HG03378 (cell line): Measurements from ENCODE around the gene LILRB2.
"Not testable (repeated sequence)": the region's sequence is repeated elsewhere in the genome, so short reads cannot be mapped to it uniquely, and the experiment has no call there.

Experiments
- ATAC-seq: cut with Tn5 transposase; IDR thresholded peaks from one replicate; pipeline ENCODE4 v1.9.1; 2021; ENCODE audit warnings: mild to moderate bottlenecking, moderate library complexity; ENCODE audit not compliant: unreplicated experiment

Gene LILRB2

DNA sequence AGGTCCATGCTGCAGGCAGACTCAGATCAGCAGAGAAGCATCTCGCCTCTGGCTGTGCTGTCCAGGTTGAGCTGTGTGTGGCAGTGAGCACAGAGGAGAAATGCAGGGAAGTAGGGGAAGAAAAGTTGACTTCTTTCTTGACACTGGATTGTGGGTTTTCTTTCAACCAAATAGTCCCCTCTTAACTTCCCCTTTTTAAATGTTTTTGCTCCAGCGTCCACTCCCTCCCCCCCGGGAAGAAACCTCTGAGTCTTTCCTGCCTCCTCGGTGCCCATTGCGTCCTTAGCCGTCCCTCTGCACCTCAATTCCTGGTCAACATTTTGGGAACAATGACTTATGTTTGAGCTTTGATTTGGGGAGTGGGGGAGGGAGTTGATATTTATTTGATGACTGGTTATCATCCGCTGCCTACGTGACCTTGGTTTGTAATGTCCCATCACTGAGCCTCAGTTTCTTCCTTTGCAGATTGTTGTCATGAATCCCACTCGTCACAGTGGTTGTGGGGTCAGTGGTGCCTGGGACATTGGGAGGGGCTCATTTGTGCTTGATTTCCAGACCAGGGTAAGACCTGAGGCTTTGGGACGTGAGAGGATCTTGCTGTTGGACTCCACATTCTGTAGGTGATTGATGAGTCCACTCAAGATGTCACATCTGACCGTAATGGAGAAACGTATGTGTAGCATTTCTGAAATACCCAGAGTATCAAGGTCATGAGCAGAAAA is at the start of gene LILRB2:
TSS of gene LILRB2 (minus strand) at position 104 of the 722 bp plus-strand sequence. CDS start 614 bp downstream, outside the sequence.
- ATAC-seq, result no peak

DNA sequence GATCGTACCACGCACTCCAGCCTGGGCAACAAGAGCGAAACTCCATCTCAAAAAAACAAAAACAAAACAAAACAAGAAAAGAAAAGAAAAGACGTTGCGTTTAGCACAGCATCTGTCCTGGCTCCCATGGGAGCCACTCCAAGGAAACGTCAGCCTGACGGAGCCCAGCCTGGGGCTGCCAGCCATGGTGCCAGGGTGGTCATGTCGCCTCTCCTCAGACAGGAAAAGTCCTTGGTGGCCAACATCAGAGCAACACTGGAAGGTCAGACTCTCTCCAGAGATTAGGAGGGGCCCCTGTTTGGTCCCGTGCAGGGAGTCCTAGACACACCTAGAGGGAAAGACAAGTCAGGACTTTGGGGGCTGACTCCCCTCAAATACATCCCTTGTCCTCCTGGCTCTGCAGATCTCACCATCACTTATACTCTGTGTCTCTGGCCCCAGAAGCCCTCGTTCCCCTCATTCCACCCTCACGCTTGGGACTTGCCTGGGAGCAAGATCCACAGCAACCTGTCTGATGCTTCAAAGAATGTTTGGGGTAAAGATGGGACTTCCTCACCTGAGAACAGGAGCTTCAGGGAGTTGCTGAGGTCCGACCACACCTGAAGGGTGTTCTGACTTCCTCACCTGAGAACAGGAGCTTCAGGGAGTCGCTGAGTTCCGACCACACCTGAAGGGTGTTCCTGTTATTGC is 48.7 kb upstream of the LILRB2 start:
- no peak for ATAC-seq

DNA sequence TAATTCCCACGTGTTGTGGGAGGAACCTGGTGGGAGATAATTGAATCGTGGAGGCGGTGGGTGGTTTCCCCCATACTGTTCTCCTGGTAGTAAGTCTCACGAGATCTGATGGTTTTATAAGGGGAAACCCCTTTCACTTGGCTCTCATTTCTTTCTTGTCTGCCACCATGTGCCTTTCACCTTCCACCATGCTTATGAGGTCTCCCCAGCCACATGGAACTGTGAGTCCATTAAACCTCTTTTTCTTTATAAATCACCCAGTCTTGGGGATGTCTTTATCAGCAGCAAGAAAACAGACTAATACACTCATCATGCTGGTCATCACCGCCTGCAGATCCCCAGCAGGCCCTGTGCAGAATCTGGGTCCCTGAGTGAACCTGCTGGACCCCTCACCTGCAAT is 47.9 kb upstream of the LILRB2 start:
- ATAC-seq, result not testable (repeated sequence)

DNA sequence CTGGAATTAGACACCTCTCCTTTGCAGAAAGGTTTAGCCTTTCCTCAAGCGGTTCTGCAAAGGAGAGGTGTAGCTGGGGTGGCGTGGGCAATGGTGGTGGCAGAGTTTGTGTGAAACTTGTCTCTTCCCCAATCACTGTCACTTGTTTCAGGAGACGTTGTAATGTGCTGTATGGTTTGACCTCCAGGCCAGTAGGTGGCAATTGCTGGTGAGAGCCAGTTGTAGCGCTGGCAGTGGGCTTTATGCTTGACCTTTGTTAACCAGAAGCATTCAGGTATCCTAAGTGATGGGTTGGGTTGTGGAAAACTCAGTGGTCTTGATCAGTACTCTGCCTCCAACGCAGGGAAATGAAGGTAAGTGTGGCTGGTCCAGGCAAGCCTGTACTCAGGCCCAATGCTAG is 44.7 kb upstream of the LILRB2 start:
- ATAC-seq, result no peak

DNA sequence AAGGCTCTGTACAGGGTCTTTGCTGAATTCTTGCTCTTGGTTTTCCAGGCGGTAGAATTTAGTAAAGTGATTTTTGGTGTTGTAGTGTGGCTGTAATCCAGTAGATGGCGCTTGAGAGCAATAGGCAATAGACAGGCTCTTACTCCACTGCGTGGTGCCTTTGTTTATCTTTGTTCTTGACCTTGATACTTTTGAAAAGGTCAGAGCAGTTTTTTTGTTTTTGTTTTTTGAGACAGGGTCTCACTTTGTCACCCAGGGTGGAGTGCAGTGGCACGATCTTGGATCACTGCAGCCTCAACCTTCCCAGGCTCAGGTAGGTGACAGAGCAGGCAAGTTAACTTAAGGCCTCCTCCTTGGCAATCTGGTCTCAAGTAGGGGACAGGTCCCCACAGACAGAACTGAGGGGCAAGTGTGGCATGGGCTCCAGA is 44.3 kb upstream of the LILRB2 start:
- ATAC-seq, result no peak

DNA sequence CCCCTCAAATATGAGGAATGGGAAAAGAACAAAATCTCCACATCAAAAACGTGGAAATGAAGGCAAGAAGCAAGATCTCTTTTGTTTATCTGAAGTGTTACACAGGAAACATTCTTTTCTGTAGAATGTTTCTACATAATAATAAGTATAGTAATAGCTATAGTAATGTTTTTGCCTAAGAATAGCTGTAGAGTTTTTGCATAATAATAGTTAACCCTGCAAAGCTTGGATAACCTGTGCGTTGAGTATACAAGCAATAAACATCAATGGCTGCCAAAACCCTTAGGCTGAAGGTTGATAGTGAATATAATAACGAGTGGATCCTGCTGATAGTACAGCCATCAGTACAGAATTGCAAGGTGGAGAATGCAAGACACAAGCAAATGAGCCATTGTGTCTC is 43.2 kb upstream of the LILRB2 start:
- ATAC-seq, result no peak

DNA sequence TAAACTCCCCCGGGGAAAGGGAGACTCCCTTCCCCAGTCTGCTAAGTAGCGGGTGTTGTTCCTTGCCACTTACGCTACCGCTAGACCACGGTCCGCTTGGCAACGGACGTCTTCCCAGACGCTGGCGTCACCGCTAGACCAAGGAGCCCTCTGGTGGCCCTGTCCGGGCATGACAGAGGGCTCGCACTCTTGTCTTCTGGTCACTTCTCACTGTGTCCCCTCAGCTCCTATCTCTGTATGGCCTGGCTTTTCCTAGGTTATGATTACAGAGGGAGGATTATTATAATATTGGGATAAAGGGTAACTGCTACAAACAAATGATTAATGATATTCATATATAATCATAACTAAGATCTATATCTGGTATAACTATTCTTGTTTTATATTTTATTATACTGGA is 42.0 kb upstream of the LILRB2 start:
- not testable (repeated sequence) for ATAC-seq

DNA sequence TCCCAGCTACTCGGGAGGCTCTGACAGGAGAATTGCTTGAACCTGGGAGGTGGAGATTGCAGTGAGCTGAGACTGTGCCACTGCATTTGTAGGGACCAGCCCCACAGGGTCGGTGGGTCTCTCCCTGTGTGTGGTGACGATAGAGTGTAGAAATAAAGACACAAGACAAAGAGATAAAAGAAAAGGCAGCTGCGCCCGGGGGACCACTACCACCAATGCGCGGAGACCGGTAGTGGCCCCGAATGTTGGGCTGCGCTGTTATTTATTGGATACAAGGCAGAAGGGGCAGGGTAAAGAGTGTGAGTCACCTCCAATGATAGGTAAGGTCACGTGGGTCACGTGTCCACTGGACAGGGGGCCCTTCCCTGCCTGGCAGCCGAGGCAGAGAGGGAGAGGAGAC is 41.4 kb upstream of the LILRB2 start:
- not testable (repeated sequence) for ATAC-seq

DNA sequence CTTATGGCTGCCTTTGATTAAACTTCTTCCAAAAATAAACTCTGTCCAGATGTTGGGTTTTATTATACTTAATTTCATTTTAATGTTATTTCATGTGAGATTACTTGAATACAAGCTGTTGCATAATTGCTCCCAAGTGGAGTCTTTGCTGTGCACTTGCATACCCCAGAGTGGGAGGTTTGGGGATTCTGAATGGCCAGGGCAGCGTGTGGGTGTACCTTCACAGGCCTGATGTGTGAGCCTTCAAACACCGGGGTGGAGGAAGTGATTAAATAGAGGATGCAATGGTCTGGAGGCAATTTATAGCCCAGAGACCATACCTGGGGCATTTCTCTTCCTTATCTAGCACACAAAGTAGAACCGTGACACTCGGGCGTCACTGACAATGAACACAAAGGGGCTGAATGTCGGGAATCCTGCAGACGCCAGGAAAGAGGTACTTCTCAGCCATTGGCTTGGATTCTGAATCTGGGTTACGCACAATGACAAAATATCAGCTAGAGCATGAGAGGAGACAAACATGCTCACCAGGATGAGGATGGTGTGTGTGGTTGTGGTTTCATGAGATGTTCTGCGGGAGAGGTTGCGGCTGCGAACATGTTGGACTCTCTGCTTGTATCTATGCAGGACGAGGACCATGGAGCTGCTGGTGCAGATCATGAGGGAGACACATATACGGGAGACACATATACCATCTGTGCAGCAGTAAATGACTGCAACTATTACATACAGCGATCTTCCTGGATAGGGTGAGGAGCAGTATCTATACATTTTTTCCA is 39.2 kb upstream of the LILRB2 start:
- ATAC-seq, result no peak

DNA sequence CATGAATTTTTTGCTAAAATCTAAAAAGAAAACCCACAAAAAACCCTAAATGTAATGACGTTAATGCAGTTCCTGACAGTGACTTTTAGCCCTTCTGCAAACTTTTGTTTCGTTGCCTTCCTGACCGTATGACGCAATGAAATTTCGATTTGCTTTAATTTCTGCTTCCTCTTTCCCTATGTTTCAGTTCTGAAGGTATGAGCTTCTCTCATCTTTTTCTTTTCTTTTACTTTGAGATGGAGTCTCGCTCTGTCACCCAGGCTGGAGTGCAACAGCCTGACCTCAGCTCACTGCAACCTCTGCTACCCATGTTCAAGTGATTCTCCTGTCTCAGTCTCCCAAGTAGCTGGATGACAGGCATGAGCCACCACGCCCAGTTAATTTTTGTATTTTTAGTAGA is 38.1 kb upstream of the LILRB2 start:
- no peak for ATAC-seq

DNA sequence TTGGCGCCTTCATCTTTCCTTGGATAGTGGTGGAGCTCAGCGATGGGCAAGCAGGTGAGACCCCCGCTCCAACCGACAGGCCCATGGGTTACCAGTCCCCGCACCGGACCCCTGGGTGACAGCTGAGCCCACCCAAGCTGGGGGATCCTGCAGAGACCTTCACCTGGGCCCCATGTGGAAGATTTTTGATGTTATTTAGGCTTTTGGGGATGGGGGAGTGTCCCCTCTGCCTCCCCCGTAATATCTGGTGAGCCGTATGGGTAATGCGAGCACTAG is 37.0 kb upstream of the LILRB2 start:
- no peak for ATAC-seq

DNA sequence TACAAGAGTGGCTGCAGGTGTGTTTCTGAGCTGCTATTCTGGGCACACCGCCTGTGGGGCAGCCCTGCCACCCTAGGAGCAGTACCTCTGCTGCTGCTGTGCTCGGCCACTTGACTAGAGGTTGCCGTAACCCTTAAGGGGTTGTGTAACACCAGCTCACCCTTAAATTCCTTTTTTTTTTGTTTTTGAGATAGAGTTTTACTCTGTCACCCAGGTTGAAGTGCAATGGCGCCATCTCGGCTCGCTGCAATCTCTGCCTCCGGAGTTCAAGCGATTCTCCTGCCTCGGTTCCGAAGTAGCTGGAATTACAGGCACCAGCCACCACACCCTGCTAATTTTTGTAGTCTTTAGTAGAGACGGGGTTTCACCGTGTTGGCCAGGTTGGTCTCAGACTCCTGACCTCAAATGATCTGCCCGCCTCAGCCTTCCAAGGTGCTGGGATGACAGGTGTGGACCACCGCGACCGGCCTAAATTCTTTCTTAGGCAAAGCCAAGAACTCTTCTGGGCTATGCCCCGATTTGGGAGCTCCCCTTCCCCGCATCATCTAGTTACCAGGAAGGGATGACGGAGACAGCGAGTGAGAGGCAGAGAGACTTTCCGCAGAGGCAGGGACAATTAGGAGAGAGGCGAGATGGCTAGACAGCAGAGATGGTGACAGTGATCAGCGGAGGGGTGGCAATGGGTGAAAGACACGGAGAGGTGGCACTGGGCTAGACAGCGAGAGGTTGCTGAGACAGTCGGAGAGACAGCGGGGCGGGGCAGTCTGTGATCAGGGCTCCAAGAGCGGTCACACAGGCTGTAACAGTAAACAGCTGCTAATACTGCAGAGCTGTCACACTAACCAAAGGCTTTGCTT is 36.4 kb upstream of the LILRB2 start:
- no peak for ATAC-seq

DNA sequence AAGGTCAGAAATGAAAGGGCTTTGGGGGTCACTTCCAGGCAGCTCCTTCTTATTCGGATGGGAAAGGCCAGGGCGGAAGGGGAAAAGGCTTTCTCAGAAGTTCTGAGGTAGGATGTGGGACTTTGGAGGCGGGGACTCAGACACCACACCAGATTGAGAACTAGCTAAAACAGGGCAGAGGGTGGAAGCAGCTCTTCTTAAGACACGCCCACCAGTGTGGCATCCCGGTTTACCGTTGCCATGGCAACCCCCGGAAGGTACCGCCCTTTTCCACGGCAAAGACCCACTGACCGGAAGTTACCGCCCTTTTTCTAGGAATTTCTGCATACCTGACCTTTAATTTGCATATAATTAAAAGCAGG is 35.8 kb upstream of the LILRB2 start:
- ATAC-seq, result no peak

DNA sequence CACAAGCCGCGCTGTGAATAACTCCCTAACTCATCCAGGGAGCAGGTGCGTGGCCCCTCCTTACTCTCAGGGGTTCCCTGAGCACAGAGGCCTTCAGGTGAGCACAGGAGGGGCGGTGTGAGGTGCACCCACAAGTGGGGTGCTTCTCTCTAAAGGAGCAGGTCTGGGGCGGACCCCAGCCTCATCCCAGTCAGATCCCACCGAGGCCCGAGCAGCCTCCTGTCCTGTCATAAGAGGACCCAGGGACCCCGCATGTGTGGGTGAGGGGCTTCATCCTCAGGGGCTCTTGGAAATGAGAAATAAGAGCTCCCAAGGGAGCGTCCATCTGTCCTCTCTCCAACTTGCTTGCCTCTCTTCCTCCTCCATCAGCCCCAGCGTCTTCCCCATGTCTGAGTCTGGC is 35.0 kb upstream of the LILRB2 start:
- no peak for ATAC-seq

DNA sequence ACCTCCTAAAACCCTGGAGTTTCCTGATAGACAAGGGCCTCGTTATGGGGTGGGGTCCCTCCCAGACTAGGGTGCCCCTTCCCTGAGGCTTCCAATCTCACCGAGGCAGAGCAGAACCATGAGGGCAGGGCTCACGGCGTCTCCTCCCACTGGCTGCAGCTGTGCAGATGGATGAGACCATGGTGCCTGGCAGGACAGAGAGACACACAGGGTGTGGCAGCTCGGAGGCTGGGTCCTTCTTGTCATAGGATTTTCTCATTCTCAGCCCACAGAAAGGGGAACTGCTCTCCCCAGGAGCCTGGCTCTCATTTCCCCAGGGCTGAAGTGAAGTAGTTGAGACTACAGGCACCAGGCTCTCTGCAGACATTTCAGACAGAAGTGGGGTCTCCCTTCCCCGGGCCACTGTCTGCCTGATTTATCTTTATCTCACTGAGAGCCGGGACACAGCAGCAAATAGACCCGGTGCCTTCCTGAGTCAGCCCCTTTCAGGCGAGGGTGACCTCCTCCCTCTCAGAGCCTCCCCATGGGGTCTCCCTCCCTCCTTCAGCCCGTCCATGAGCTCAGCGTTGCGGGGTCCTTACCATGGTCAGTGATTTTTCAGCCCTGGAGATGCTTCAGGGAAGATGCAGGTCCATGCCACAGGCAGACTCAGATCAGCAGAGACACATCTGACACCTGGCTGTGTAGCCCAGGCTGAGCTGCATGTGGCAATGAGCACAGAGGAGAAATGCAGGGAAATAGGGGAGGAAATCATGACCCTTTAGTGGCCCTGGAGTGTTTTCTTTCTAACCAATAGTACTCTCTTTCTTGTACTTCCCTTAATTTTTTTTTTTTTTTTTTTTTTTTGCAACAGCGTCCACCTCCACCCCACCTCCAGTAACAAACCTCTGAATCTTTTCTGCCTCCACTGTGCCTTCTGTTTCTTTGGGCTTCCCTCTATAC is 31.8 kb upstream of the LILRB2 start, which contains the start of gene LILRA5:
TSS of gene LILRA5 (minus strand) at position 731 of the 942 bp plus-strand sequence. CDS start at position 584, 147 bp downstream.
- ATAC-seq, result no peak

DNA sequence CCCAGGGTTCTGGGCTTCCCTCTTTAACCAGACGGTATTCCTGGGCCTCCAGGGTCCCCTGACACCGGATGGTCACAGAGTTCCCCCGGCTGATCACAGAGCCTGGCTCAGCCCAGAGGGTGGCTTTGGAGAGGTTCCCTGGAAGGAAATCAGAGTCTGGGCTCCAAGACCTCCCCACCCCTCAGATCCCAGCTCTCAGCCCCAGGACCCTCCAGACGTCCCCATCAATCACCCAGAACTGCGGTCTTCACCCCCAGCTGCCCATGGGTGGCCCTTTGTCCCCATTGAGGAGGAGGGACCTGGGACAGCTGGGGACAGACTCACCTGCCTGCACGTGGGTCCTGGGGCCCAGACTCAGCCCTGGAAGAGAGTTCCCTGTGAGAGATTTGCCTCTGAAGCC is 31.1 kb upstream of the LILRB2 start:
- ATAC-seq, result no peak

DNA sequence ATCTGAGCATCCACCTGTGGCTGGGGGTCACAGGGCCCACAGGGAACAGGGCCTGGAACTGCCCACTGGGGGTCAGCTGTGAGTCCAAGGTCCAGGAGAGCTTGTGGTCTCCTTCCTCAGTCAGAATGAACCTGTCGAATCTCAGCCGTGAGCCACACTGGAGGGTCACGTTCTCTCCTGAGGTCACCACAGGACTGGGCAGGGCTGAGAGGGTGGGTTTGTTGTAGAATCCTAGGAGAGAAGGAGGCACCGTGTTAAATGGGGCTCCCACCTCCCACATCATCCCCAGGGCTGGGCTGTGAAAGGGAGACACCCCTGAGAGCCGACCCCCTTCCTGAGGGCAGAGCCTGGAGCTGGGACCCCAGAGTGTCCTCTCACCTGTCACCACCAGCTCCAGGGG is 30.6 kb upstream of the LILRB2 start:
- no peak for ATAC-seq

DNA sequence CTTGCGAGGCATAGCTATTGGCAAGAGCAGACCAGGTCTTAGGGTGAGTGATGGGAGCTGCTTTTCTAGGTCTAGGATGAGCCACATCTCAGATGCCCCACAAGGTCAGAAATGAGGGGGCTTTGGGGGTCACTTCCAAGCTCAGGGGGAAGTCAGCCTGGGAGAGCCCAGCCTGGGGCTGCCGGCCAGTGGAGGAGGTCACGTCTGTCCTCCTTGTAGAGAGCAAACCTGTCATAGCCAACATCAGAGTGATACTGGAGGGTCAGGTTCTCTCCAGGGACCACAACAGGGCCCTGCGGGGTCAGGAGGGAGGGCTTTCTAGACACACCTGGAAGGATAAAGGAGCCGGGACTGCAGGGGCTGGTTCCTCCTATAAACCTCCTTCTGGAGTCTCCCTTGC is 29.6 kb upstream of the LILRB2 start:
- ATAC-seq, result no peak

DNA sequence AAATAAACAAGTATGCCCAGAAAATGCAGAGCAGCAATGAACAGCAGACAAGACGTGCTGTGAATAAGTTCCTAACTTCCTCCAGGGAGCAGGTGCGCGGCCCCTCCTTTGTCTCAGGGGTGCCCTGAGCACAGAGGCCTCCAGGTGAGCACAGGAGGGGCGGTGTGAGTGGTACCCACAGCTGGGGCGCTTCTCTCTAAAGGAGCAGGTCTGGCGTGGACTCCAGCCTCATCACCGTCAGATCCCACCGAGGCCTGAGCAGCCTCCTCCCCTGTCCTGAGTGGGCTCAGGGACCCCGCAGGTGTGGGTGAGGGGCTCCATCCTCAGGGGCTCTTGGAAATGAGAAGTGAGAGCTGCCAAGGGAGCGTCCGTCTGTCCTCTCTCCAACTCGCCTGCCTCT is 28.9 kb upstream of the LILRB2 start:
- ATAC-seq, result no peak
